HG02642 (cell line): ENCODE results near the gene NFKB2.

Experiments used
- ATAC-seq: cut with Tn5 transposase; IDR thresholded peaks from one replicate; pipeline ENCODE4 v1.9.1; 2021; ENCODE audit warnings: mild to moderate bottlenecking; ENCODE audit not compliant: unreplicated experiment, poor library complexity

Gene NFKB2

DNA sequence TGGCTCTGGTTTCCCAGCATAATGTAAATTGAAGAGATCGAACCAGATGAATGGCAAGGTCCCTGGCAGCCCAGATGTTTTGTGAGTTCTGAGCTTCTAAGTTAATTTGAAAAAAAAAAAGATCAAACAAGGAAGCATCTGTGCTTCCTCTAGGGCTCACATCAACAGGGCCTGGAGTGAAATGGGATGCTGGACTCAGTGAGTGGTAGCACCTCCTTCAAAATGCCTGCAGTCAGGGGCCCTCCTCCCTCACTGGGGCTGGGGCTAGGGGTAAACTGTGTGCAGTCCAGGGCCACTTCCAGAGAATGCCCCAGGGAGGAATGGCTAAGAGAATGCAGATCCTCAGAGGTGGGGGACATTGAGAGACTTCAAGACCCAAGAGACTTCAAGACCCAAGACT lies 42.9 kb downstream of the NFKB2 start:
- ATAC-seq, result no peak

DNA sequence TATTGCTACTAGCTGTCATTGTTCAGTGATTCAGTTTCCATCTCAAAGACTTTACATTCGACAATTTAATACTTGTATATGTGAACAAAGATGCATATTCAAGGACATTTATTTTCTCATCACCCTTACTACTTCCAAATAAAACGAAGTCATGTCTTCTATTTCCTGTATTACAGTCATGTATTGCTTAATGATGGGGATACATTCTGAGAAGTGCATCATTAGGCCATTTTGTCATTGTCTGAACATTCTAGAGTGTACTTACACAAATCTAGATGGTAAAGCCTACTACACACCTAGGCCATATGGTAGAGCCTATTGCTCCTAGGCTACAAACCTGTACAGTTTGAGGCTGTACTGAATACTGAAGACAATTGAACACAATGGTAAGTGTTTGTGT lies 49.3 kb downstream of the NFKB2 start:
- ATAC-seq, result no peak

DNA sequence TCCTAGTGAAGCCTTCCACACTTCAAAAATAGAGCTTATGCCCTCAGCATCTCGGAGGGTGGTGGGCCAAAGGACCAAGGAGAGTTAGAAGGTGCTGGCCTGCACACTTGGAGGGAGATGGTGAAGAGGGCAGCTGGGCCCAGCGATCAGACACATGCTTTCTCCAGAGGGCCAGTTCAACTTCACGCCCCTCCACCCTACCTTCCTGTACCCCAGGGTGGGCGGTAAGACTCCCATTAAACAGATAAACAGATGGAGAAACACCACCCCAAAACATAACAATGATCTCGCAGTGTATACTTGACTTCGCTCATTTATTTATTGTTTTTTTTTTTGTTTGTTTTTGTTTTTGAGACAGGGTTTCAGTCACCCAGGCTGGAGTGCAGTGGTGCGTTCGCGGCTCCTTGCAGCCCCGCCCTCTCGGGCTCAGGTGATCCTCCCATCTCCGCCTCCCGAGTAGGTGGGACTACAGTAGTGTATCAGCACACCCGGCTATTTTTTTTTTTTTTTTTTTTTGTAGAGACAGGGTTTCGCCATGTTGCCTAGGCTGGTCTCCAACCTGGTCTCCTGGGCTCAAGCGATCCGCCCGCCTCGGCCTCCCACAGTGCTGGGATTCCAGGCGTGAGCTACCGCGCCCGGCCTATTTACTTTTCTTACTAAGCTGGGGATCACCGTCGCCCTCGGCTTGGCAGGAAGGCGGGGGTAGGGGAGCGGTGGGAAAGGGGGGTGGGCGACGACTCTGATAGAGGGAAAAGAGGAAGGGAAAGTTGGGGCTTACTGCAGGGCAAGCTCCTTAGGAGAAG lies 54.0 kb downstream of the NFKB2 start:
- peak; percentile 58 for ATAC-seq

DNA sequence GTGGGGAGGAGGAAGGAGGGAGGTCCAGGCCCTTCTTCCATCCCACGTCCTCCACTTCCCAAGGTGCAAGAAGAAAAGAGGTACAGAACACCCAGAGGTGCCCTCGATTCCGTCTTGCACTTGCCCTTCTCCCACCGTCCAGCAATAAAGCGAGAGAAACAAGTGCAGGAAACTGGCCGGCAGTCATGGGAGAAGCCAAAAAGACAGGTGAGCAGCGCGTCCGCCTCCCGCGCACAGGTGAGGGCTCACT lies 54.5 kb downstream of the NFKB2 start:
- no peak for ATAC-seq

DNA sequence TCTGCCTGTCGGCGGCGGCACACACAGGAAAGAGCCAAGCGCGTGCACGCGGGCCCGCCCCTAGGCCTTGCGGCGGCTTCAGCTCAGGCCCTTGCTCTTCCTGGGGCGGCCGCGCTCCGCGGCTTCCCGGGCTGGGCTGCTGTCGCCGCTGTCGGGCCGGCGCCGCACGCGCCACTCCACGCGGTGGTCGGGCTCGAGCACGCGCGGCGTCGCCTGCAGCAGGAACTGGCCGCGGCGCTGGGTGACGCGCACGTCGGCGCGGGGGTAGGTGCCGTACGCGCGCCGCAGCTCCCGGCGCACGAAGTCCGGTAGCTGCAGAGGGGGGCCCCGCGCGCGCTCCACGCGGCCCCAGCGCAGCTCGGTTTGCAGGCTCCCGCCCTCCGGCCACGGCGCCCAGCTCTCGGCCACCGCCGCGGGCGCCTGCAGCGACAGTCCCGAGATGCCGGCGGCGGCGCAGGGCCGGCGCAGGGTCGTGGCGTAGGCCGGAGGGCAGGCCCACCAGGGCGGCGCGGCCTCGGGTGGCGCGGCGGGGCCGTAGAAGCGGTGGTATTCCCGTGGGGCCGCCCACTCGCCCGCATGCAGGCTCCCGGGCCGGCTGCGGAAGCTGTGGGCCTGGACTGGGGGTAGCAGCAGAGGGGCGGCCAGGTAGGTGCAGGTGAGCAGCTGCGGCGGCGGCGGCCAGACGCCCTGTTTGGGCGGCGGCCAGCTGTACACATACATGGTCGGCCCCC lies 55.0 kb downstream of the NFKB2 start:
- peak; percentile 79 for ATAC-seq

DNA sequence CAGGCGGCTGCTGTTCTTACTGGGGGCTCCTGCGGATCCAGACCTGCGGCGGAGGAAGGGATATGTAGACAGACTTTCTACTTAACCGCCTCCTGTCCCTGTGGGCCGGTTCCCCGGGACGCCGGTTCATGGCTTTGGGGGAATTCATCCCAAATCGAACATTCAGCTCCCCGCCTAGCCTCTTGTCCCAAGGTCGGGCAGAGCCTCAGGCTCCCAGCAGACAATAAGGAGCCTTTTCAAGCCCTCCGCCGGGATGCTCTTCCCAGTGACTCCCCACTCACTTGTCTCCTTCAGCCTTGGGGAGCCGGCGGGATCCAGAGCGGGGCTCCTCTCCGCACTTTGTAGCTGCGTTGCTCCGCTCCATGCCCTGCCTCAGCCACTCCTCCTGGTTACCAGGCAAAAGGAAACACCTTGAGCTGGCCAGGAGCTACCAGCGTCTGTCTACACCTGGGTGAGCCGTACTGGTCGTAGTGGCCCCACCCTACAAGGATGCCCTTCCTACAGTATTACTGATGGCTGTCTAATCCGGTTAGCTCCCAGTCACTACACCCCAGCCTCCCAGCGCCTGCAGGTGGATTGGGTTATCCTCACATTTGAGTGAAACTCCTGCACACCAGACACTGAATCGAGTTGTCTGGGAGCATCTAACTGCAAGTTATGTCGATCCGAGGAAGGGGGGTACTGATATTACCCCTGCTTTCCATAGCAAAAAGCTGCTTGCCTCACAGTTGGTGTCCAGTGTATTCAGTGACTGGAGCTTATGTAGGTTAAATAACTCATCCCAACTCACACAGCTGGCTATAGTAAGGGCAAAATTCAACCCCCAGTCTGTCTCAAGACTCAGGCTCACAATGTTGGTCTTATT lies 55.8 kb downstream of the NFKB2 start, which contains the start of gene C10orf95:
Gene C10orf95, minus strand, starts transcription at position 439 of the 865 bp plus-strand sequence. CDS start 450 bp downstream, outside the sequence.
- no peak for ATAC-seq
